Smooth muscle cell (in vitro differentiated cells): ENCODE measurements around the gene KRTAP10-7. TPM values are rescaled to one million over a fixed set of nuclear protein-coding genes. Genes with fewer than 3 reads are reported as not detected.
"Not testable (repeated sequence)": the region's sequence is repeated elsewhere in the genome, so short reads cannot be mapped to it uniquely, and the experiment has no call there.

ENCODE experiments used
- DNase-seq: peaks from one replicate; lab custom pipeline; 2025; ENCODE audit not compliant: unreplicated experiment; lab: John Stamatoyannopoulos, UW
- H2AFZ ChIP-seq: fragments of 200-600 bp; sonication (generic); 2 replicates; pipeline ENCODE4 v1.6.0; 2016; ENCODE audit warnings: antibody characterized with exemption, low read depth, mild to moderate bottlenecking
- H3F3A ChIP-seq: fragments of 200-600 bp; sonication (generic); 2 replicates; pipeline ENCODE4 v1.6.0; 2017; ENCODE audit warnings: antibody characterized with exemption, low read depth
- H3K27ac ChIP-seq: fragments of 200-600 bp; sonication (generic); 2 replicates; pipeline ENCODE4 v1.5.1; 2016; ENCODE audit warnings: low read depth, mild to moderate bottlenecking
- H3K27me3 ChIP-seq: fragments of 200-600 bp; sonication (generic); 2 replicates; pipeline ENCODE4 v1.6.1; 2016; ENCODE audit warnings: low read depth, mild to moderate bottlenecking
- H3K36me3 ChIP-seq: fragments of 200-600 bp; sonication (generic); 2 replicates; pipeline ENCODE4 v1.5.1; 2016; ENCODE audit warnings: low read depth
- H3K4me1 ChIP-seq: fragments of 200-600 bp; sonication (generic); 2 replicates; pipeline ENCODE4 v1.5.1; 2016; ENCODE audit warnings: low read depth
- H3K4me2 ChIP-seq: fragments of 200-600 bp; sonication (generic); 2 replicates; pipeline ENCODE4 v1.6.0; 2016; ENCODE audit warnings: mild to moderate bottlenecking
- H3K4me3 ChIP-seq: fragments of 200-600 bp; sonication (generic); 2 replicates; pipeline ENCODE4 v1.5.1; 2016; ENCODE audit warnings: mild to moderate bottlenecking
- H3K79me2 ChIP-seq: fragments of 200-600 bp; sonication (generic); 2 replicates; pipeline ENCODE4 v1.6.0; 2016; ENCODE audit warnings: low read depth, mild to moderate bottlenecking
- H3K9ac ChIP-seq: fragments of 200-600 bp; sonication (generic); 2 replicates; pipeline ENCODE4 v1.6.0; 2016; ENCODE audit warnings: low read depth
- H3K9me3 ChIP-seq: fragments of 200-600 bp; sonication (generic); replicated peaks from 2 replicates; pipeline ENCODE4 v1.5.1; 2016; ENCODE audit warnings: low read depth
- H4K20me1 ChIP-seq: fragments of 200-600 bp; sonication (generic); 2 replicates; pipeline ENCODE4 v1.6.0; 2016; ENCODE audit warnings: low read depth
- WGBS: methylation state at CpG from one replicate; pipeline ENCODE4 v1.1.7; 2016; ENCODE audit warnings: low lambda C conversion rate; 5-methylcytosine and 5-hydroxymethylcytosine counted together
- polyA plus RNA-seq: library from polyadenylated mRNA; unstranded; fragments of >200 nt; fragmentation: Nextera tagmentation; extraction: Ambion mirVana; gene quantifications from 2 replicates; pipeline ENCODE4 v1.2.1, GENCODE V29; 2016
- total RNA-seq: library from RNA; depleted of rRNA; stranded (reverse); fragments of >200 nt; gene quantifications from 2 replicates; pipeline ENCODE4 v1.2.3, GENCODE V29; 2014
- TF ChIP-seq, protein P1 (sequence below): fragments of 200-600 bp; sonication (generic); IDR thresholded peaks from 2 replicates; pipeline ENCODE4 v1.5.1; 2017; ENCODE audit warnings: borderline replicate concordance, mild to moderate bottlenecking, antibody characterized with exemption; ENCODE audit not compliant: insufficient read depth, poor library complexity, severe bottlenecking

Gene KRTAP10-7
- total and polyA plus RNA-seq, 2 experiments from 2014 or later = not detected

DNA sequence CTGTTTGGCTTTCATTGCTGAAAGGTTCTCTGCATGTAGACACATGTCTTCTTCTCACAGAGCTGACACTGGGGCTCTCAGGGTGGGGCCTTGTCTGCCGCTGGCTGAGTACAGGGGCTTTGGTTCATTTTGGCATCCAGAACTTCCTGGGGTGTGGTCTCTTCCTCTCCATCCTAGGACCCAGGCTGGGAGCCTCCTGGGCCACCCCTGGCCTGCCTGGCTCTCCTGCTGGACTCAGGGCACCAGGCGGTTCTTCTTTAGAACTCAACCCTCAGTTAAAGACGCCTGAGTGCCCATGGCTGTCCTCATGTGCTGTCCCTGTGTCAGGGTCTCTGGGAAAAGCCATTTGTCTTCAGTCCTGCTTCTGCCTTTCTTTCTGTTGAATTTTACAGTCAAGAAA, 14.5 kb upstream of the KRTAP10-7 start:
- Histone ChIP-seq H3F3A (no peaks in the 10 kb centered on the region), H4K20me1 (no peaks in the 10 kb centered on the region), H3K4me1 (peaks cover 3% of the 10 kb centered on the region), H3K27ac (no peak overlapping the region), H2AFZ (no peak overlapping the region), H3K9ac (no peak overlapping the region), H3K4me2 (no peak overlapping the region), H3K4me3 (no peak overlapping the region), H3K79me2 (no peaks in the 10 kb centered on the region), H3K27me3 (no peaks in the 10 kb centered on the region), H3K9me3 (peaks cover 9% of the 10 kb centered on the region), H3K36me3 (no peaks in the 10 kb centered on the region)
- no peak for DNase-seq
- WGBS = 87% methylated on average over 3 of the region's 3 CpGs
- TF ChIP-seq, protein P1, sequence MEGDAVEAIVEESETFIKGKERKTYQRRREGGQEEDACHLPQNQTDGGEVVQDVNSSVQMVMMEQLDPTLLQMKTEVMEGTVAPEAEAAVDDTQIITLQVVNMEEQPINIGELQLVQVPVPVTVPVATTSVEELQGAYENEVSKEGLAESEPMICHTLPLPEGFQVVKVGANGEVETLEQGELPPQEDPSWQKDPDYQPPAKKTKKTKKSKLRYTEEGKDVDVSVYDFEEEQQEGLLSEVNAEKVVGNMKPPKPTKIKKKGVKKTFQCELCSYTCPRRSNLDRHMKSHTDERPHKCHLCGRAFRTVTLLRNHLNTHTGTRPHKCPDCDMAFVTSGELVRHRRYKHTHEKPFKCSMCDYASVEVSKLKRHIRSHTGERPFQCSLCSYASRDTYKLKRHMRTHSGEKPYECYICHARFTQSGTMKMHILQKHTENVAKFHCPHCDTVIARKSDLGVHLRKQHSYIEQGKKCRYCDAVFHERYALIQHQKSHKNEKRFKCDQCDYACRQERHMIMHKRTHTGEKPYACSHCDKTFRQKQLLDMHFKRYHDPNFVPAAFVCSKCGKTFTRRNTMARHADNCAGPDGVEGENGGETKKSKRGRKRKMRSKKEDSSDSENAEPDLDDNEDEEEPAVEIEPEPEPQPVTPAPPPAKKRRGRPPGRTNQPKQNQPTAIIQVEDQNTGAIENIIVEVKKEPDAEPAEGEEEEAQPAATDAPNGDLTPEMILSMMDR = no peak

DNA sequence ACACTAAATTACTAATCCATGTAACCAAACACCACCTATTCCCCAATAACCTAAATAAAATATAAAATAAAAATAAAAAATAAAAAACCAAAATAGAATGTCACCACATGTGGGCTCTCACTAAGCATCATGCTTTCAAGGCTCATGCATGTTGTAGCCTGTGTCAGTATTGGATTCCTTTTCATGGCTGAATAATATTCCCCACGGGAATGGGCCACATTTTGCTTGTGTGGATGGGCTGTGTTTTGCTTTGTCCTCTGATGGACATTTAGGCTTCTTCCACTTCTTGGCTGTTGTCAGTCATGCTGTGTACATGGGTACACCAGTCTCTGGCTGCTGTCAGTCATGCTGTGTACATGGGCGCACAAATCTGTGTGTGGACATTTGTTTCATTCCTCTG, 11.3 kb upstream of the KRTAP10-7 start:
- Histone ChIP-seq H4K20me1 (no peaks in the 10 kb centered on the region), H3K9me3 (no peaks in the 10 kb centered on the region), H2AFZ (no peak overlapping the region), H3K36me3 (no peaks in the 10 kb centered on the region), H3F3A (no peaks in the 10 kb centered on the region), H3K4me1 (peaks cover 6% of the 10 kb centered on the region), H3K4me3 (no peak overlapping the region), H3K9ac (no peak overlapping the region), H3K27ac (no peak overlapping the region), H3K79me2 (no peaks in the 10 kb centered on the region), H3K4me2 (no peak overlapping the region), H3K27me3 (no peaks in the 10 kb centered on the region)
- TF ChIP-seq, protein P1 = no peak
- DNase-seq = no peak
- WGBS = 97% methylated on average over 2 of the region's 2 CpGs

DNA sequence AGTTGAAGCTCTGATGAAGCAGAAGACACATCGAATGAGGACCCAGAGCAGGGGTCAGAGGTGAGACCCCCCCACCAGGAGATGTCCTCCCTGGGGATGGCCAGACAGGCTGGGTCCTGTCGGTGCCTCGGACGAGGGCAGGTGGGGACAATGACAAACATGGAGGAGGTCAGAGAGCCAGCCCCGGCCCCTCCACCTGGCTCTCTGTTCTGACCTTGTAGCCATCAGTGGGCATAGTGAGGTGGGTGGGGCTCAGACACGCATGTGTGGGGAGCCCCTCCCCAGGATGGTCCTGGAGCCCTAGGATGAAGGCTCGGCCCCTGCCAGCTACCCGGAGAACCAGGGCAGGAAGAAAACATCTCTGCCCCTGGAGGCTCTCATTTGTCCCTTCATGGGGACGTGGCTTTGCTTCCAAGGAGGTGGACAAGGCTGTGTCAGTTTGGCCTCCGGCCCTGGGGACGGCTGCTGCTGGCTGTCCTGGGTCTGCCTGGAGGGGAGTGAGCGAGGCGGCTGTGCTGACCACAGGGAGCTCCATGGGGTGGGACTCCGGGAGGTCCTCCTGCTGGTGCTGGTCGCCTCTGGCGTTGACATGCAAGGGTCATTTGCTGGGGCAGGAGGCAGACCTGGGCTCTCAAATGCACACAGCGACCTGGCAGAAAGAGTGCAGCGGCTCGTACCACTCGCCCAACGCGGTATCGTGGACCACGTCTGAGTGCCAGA, 10.7 kb upstream of the KRTAP10-7 start:
- Histone ChIP-seq H3K4me1 (peaks cover 6% of the 10 kb centered on the region), H3K4me2 (no peak overlapping the region), H3K4me3 (no peak overlapping the region), H3K27ac (no peak overlapping the region), H3K9me3 (no peaks in the 10 kb centered on the region), H3K79me2 (no peaks in the 10 kb centered on the region), H3K36me3 (no peaks in the 10 kb centered on the region), H3K9ac (no peak overlapping the region), H2AFZ (no peak overlapping the region), H3K27me3 (no peaks in the 10 kb centered on the region), H3F3A (no peaks in the 10 kb centered on the region), H4K20me1 (no peaks in the 10 kb centered on the region)
- 98% methylated on average over 24 of the region's 24 CpGs for WGBS
- TF ChIP-seq, protein P1 = no peak
- DNase-seq = no peak

DNA sequence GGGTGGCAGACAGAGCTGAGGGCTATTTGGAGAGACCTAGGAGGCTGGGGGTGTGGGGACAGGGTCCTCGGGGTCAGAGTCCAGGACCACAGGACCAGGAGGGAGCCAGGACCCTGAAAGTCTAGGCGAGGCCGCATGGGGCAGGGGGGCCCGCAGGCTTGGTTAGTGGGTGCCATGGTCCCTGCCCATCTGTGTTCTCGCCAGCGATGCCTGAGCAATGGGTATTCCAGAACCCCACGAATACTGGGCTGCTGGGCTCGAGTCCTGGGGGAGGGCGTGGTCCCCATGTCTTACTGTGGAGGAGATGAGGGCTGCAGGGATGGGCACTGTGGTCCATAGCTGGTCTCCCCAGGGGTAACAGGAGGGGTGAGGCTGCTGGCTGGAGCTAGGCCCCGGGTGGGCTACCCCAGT, 10.1 kb upstream of the KRTAP10-7 start:
- Histone ChIP-seq H3K9me3 (no peaks in the 10 kb centered on the region), H3K79me2 (no peaks in the 10 kb centered on the region), H2AFZ (no peak overlapping the region), H3K9ac (no peak overlapping the region), H3K27me3 (no peaks in the 10 kb centered on the region), H3K4me3 (no peak overlapping the region), H3K36me3 (no peaks in the 10 kb centered on the region), H3K27ac (no peak overlapping the region), H3K4me2 (no peak overlapping the region), H4K20me1 (no peaks in the 10 kb centered on the region), H3F3A (no peaks in the 10 kb centered on the region), H3K4me1 (peaks cover 6% of the 10 kb centered on the region)
- no peak for DNase-seq
- TF ChIP-seq, protein P1 = no peak
- 98% methylated on average over 10 of the region's 10 CpGs for WGBS

DNA sequence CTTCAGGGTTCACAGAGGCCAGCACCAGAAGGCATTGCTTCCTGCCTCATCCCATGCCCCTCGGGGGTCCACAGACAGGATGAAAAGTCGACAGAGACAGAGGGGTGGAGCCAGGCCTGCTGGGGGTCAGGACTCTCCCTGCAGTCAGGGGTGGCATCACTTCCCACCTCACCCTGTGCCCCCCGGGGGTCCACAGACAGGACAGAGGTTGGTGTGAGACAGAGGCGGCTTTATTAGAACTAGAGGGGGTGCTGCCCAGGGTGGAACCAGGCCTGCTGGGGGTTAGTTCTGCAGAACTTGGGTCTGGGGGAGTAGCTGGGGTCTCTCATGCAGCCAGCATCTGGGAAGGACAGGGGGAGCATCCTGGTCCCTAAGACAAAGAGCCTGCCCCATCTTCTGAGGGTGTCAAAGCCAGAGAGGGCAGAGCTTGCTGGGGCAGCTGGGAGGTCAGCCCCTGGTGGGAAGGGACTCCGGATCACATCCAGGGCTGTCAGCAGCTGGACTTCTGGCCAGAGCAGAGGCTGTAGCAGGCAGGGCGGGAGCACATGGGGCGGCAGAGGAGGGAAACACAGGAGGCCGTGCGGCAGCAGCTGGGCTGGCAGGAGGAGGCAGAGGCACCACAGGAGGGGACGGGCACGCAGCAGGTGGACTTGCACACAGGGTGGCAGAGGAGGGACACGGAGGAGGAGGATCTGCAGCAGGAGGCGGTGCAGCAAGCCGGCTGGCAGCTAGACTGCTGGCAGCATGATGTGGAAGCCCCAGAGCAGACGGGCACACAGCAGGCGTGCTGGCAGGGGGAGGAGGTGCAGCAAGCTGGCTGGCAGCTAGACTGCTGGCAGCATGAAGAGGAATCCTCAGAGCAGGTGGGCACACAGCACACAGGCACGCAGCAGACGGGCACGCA, 9.2 kb upstream of the KRTAP10-7 start:
- not testable (repeated sequence) for H3K9ac ChIP-seq, H4K20me1 ChIP-seq

More for the DNA sequence above, 9.2 kb upstream of the KRTAP10-7 start:
- 89% methylated on average over 14 of the region's 19 CpGs for WGBS
- not testable (repeated sequence) for H3K4me1 ChIP-seq, H3K4me2 ChIP-seq, H3K79me2 ChIP-seq, H3K27ac ChIP-seq, H3K27me3 ChIP-seq, H3F3A ChIP-seq, H3K9me3 ChIP-seq, H2AFZ ChIP-seq, H3K36me3 ChIP-seq, DNase-seq, H3K4me3 ChIP-seq
